ENCODE data around the gene UST.

Gene UST

DNA sequence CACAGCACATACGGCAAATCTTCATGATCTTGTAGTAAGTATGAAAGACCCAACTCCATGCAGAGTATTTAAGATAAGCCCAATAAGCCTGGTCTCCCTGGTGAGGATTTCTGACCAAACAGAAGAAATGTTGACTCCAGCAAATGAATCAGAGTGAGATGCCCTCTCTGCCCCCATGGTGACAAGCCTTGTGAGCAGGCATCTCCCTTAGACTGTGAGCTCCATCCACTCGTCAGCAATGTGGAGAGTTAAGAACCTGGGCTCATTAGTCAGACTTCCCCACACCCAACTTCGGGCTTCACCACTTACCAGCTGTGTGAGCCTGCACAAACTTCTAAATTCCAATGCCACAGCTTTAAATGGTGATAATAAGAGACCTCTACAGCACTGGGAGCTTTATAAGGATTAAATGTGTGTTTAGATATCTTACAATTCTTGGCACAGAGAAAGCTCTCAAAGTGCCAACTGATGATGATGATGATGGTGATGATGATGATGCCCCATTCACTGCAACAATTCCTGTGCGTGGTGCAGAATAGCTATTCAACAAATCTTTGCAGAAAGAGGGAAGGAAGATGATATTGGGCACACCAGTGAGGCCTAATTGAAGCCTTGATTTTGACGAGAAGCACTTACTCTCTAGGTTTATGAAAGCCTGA is 317.3 kb downstream of the UST start:
- Histone ChIP-seq H3K27me3 (replicated peaks; ENCODE audit: control insufficient read depth, insufficient read depth, low read length) (no peaks in the 10 kb centered on the region), H3K36me3 (ENCODE audit: control insufficient read depth, insufficient read depth, low read length, severe bottlenecking) (no peaks in the 10 kb centered on the region), H3K9me3 (ENCODE audit: control insufficient read depth, low read length) (no peaks in the 10 kb centered on the region), H3K9ac (ENCODE audit: low read length) (no peak overlapping the region), H3K4me3 (ENCODE audit: low read length) (no peak overlapping the region), H3K4me1 (ENCODE audit: control insufficient read depth, insufficient read depth, low read length) (peaks cover 12% of the 10 kb centered on the region)
- no peak for DNase-seq (ENCODE audit: low read depth)

GRCh38 chr6:149064660-149065015 is 317.8 kb downstream of the UST start:
- Histone ChIP-seq H3K36me3 (ENCODE audit: control insufficient read depth, insufficient read depth, low read length, severe bottlenecking) (no peaks in the 10 kb centered on the region), H3K4me1 (ENCODE audit: control insufficient read depth, insufficient read depth, low read length) (peaks cover 12% of the 10 kb centered on the region), H3K4me3 (ENCODE audit: low read length) (no peak overlapping the region), H3K9me3 (ENCODE audit: control insufficient read depth, low read length) (no peaks in the 10 kb centered on the region), H3K27me3 (replicated peaks; ENCODE audit: control insufficient read depth, insufficient read depth, low read length) (no peaks in the 10 kb centered on the region), H3K9ac (ENCODE audit: low read length) (no peak overlapping the region)
- DNase-seq (ENCODE audit: low read depth) = no peak

GRCh38 chr6:149065121-149065520 is 318.3 kb downstream of the UST start:
- H3K4me3 ChIP-seq (ENCODE audit: low read length) = no peak overlapping the region
- H3K9me3 ChIP-seq (ENCODE audit: control insufficient read depth, low read length) = no peaks in the 10 kb centered on the region
- H3K9ac ChIP-seq (ENCODE audit: low read length) = no peak overlapping the region
- no peak for DNase-seq (ENCODE audit: low read depth)
- peaks cover 12% of the 10 kb centered on the region for H3K4me1 ChIP-seq (ENCODE audit: control insufficient read depth, insufficient read depth, low read length)
- no peaks in the 10 kb centered on the region for H3K36me3 ChIP-seq (ENCODE audit: control insufficient read depth, insufficient read depth, low read length, severe bottlenecking)
- H3K27me3 ChIP-seq (replicated peaks; ENCODE audit: control insufficient read depth, insufficient read depth, low read length) = no peaks in the 10 kb centered on the region

GRCh38 chr6:149065658-149066556 is 319.1 kb downstream of the UST start:
- Histone ChIP-seq H3K27me3 (replicated peaks; ENCODE audit: control insufficient read depth, insufficient read depth, low read length) (no peaks in the 10 kb centered on the region), H3K9me3 (ENCODE audit: control insufficient read depth, low read length) (no peaks in the 10 kb centered on the region), H3K4me3 (ENCODE audit: low read length) (no peak overlapping the region), H3K4me1 (ENCODE audit: control insufficient read depth, insufficient read depth, low read length) (peaks cover 12% of the 10 kb centered on the region), H3K9ac (ENCODE audit: low read length) (no peak overlapping the region), H3K36me3 (ENCODE audit: control insufficient read depth, insufficient read depth, low read length, severe bottlenecking) (no peaks in the 10 kb centered on the region)
- DNase-seq (ENCODE audit: low read depth) = no peak

DNA sequence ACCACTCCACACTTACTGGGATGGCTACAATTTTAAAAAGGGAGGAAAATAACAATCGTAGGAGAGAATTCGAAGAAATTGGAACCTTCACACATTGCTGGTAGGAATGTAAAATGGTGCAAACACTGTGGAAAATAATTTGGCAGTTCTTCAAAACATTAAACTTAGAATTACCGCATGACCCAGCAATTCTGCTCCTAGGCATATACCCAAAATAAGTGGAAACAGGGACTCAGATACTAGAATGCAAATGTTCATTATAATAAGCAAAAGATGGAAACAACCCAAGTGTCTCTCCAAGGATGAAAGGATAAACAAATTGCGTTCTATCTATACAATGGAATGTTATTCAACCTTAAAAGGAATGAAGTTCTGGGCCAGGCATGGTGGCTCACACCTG is 325.2 kb downstream of the UST start:
- H3K9me3 ChIP-seq (ENCODE audit: control insufficient read depth, low read length) = no peaks in the 10 kb centered on the region
- no peak for DNase-seq (ENCODE audit: low read depth)
- H3K4me3 ChIP-seq (ENCODE audit: low read length) = no peak overlapping the region

GRCh38 chr6:149074832-149075258 is 328.0 kb downstream of the UST start:
- Histone ChIP-seq H3K9ac (ENCODE audit: low read length) (no peak overlapping the region), H3K4me1 (ENCODE audit: control insufficient read depth, insufficient read depth, low read length) (peaks cover 25% of the 10 kb centered on the region), H3K27me3 (replicated peaks; ENCODE audit: control insufficient read depth, insufficient read depth, low read length) (no peaks in the 10 kb centered on the region), H3K4me3 (ENCODE audit: low read length) (no peak overlapping the region), H3K9me3 (ENCODE audit: control insufficient read depth, low read length) (no peaks in the 10 kb centered on the region), H3K36me3 (ENCODE audit: control insufficient read depth, insufficient read depth, low read length, severe bottlenecking) (peaks cover 3% of the 10 kb centered on the region)
- no peak for DNase-seq (ENCODE audit: low read depth)

More for the DNA sequence above, 325.2 kb downstream of the UST start:
- H3K36me3 ChIP-seq (ENCODE audit: control insufficient read depth, insufficient read depth, low read length, severe bottlenecking) = peaks cover 3% of the 10 kb centered on the region
- H3K9ac ChIP-seq (ENCODE audit: low read length) = no peak overlapping the region
- no peaks in the 10 kb centered on the region for H3K27me3 ChIP-seq (replicated peaks; ENCODE audit: control insufficient read depth, insufficient read depth, low read length)
- peaks cover 13% of the 10 kb centered on the region for H3K4me1 ChIP-seq (ENCODE audit: control insufficient read depth, insufficient read depth, low read length)

DNA sequence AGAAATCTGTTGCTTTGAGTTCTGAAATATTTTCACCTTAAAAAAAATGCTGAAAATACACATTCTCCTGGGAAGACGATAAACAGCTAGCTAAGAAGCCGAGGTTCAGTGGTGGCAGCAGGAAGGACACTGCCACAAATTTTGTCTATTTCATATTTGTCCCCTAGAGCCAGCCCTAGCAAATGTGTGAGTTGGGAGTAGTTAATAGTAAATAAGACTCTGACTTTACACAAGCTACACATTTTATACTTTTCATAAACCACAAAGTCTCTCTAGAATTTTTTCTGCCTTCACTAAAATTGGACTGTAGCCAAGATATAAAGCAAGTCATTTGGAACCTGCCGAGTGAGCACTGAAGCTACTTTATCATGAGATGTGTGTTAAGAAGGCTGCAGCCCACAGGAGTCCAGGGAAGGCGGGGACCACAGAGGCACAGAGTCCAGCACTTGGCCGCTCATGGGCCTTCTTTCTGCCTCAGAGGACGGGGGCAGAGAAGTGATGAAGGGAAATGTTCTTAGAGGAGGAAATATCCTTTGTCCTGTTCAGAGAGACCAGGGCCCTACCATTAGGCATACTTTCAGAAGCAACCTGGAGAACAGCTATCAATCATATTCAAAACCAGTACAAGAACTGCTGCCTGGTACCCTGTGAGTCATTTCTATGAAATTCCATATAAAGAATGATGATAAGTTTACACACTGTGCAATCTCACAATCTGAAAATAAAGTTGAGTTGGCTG is 329.0 kb downstream of the UST start:
- Histone ChIP-seq H3K4me1 (ENCODE audit: control insufficient read depth, insufficient read depth, low read length) (peaks cover 34% of the 10 kb centered on the region), H3K4me3 (ENCODE audit: low read length) (no peak overlapping the region), H3K36me3 (ENCODE audit: control insufficient read depth, insufficient read depth, low read length, severe bottlenecking) (peaks cover 3% of the 10 kb centered on the region), H3K9me3 (ENCODE audit: control insufficient read depth, low read length) (no peaks in the 10 kb centered on the region), H3K9ac (ENCODE audit: low read length) (no peak overlapping the region), H3K27me3 (replicated peaks; ENCODE audit: control insufficient read depth, insufficient read depth, low read length) (no peaks in the 10 kb centered on the region)
- DNase-seq (ENCODE audit: low read depth) = peak; percentile 60

DNA sequence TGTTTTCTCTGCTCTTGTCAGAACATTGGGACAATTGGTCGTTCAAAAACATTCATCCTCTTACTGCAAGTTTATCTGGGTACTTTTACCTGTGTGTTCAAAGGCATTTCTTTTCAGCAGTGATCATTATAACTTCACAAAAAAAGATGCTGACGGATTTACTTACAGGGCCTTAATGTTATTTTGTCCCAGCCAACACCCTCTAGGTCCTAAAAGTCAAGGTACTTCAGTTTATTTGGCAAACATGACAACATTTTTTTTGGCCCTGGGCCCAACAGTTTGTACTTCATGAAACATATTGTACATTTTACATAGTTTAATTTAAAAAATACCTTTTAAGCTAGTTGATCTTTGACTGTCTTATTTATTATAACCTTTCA is 329.5 kb downstream of the UST start:
- Histone ChIP-seq H3K36me3 (ENCODE audit: control insufficient read depth, insufficient read depth, low read length, severe bottlenecking) (peaks cover 3% of the 10 kb centered on the region), H3K4me1 (ENCODE audit: control insufficient read depth, insufficient read depth, low read length) (peaks cover 40% of the 10 kb centered on the region), H3K27me3 (replicated peaks; ENCODE audit: control insufficient read depth, insufficient read depth, low read length) (no peaks in the 10 kb centered on the region), H3K4me3 (ENCODE audit: low read length) (no peak overlapping the region), H3K9me3 (ENCODE audit: control insufficient read depth, low read length) (no peaks in the 10 kb centered on the region), H3K9ac (ENCODE audit: low read length) (no peak overlapping the region)
- DNase-seq (ENCODE audit: low read depth) = no peak

DNA sequence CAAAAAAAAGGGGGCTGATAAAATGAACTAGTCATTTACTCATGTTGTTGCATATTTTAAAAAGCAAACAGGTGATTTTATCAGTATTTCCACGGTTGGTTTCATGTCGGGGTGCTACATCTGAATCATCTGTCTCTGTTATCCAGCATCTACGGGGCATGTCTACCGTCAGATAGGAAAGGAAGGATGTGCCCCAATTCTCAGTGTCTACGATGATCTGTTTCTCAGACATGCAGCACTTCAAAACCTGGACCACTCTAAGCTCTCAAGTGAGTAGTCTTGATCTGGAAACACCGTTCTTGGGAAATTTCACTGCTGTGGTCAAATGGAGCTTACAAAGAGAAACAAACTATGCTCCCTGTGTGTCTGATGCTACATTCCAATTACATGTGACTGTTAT is 330.4 kb downstream of the UST start:
- Histone ChIP-seq H3K4me3 (ENCODE audit: low read length) (no peak overlapping the region), H3K9me3 (ENCODE audit: control insufficient read depth, low read length) (no peaks in the 10 kb centered on the region), H3K9ac (ENCODE audit: low read length) (no peak overlapping the region), H3K36me3 (ENCODE audit: control insufficient read depth, insufficient read depth, low read length, severe bottlenecking) (peaks cover 3% of the 10 kb centered on the region), H3K4me1 (ENCODE audit: control insufficient read depth, insufficient read depth, low read length) (peaks cover 48% of the 10 kb centered on the region), H3K27me3 (replicated peaks; ENCODE audit: control insufficient read depth, insufficient read depth, low read length) (no peaks in the 10 kb centered on the region)
- peak; percentile 61 for DNase-seq (ENCODE audit: low read depth)

- Histone ChIP-seq H3K4me1 (ENCODE audit: control insufficient read depth, insufficient read depth, low read length) (peaks cover 52% of the 10 kb centered on the region), H3K9ac (ENCODE audit: low read length) (no peak overlapping the region), H3K36me3 (ENCODE audit: control insufficient read depth, insufficient read depth, low read length, severe bottlenecking) (peaks cover 3% of the 10 kb centered on the region), H3K4me3 (ENCODE audit: low read length) (no peak overlapping the region), H3K27me3 (replicated peaks; ENCODE audit: control insufficient read depth, insufficient read depth, low read length) (no peaks in the 10 kb centered on the region), H3K9me3 (ENCODE audit: control insufficient read depth, low read length) (no peaks in the 10 kb centered on the region)
- DNase-seq (ENCODE audit: low read depth) = no peak
These were observed 331.5 kb downstream of the UST start for GRCh38 chr6:149078211-149078782.

- no peak overlapping the region for H3K4me3 ChIP-seq (ENCODE audit: low read length)
- H3K9me3 ChIP-seq (ENCODE audit: control insufficient read depth, low read length) = no peaks in the 10 kb centered on the region
- H3K9ac ChIP-seq (ENCODE audit: low read length) = peak overlapping the region; percentile 24
- peaks cover 52% of the 10 kb centered on the region for H3K4me1 ChIP-seq (ENCODE audit: control insufficient read depth, insufficient read depth, low read length)
- H3K36me3 ChIP-seq (ENCODE audit: control insufficient read depth, insufficient read depth, low read length, severe bottlenecking) = no peaks in the 10 kb centered on the region
- no peak for DNase-seq (ENCODE audit: low read depth)
- H3K27me3 ChIP-seq (replicated peaks; ENCODE audit: control insufficient read depth, insufficient read depth, low read length) = no peaks in the 10 kb centered on the region
These were observed 332.6 kb downstream of the UST start for GRCh38 chr6:149079456-149079855.
